ENCODE data around the gene C8A.

Gene C8A

DNA sequence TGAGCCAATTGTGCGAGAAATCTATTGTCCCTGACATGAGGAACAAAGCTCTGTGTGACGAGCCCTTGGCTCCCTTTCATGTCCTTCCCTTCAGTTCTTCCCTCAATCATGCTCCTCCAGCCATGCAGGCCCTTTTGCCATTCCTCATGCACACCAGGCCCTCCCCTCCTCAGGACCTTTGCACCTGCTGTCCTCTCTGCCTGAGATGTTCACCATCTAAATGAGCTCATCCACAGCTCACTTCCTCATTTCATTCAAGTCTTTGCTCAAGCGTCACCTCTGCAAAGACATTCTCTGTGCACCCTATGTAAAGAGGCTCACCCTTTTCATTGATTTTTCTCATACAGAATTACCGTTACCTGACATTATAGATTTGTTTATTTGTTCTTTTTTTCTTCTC lies 67.5 kb downstream of the C8A start:
- no peak for DNase-seq (ENCODE audit: low read depth, low spot score)

DNA sequence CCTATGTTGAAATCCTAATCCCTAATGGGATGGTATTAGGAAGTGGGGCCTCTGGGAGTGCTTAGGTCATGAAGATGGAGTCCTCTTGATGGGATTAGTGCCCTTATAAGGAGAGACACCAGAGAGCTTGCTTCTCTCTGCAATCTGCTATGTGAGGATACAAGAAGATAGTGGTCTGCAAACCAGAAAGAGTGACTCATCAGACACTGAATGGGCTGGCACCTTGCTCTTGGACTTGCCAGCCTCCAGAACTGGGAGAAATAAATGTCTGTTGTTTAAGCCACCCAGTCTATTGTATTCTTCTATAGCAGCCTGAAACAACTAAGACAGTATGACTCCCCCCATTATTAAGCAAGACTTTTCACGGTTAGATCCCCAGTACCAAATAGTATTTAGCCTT lies 67.9 kb downstream of the C8A start:
- no peak overlapping the region for H3K27ac ChIP-seq
- DNase-seq (ENCODE audit: low read depth, low spot score): no peak

More for the DNA sequence above, 67.5 kb downstream of the C8A start:
- no peak overlapping the region for H3K27ac ChIP-seq

DNA sequence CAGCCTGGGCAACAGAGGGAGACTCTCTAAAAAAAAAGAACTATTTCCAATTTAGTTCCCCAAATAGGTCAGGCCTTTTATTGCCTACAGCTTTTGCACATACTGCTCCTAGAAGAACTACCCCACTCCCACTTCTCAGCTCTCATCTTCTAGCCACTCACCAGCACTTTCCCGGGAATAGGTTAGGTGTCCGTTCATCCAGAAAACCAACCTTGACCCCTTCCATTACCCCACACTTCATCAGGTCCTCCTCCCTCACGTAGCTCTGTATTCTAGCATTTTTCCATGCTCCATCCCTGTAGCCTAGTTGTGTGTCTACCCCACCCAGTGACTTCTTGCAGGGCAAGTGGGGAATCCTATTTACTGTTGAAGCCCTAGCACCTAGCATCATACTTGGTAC lies 68.6 kb downstream of the C8A start:
- H3K27ac ChIP-seq: no peak overlapping the region
- no peak for DNase-seq (ENCODE audit: low read depth, low spot score)

DNA sequence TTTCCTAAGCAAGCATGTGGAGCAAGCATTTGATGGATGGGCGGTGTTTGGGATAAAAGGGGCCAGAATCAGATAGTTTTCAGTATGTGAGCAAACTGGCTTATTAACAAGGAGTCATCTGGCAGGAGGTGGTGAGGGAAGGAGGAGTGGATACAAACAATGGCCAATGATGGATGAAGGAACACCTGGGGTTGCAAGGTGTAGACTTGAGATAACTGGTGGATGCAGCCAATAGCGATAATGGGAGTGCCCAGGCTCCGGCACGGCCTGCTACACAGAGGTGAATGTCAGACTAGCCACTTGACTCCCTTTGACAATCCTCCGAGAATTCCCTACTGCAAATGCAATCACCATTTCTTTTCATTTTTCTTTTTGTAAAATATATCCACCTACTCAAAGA lies 69.5 kb downstream of the C8A start:
- no peak for DNase-seq (ENCODE audit: low read depth, low spot score)
- no peak overlapping the region for H3K27ac ChIP-seq

DNA sequence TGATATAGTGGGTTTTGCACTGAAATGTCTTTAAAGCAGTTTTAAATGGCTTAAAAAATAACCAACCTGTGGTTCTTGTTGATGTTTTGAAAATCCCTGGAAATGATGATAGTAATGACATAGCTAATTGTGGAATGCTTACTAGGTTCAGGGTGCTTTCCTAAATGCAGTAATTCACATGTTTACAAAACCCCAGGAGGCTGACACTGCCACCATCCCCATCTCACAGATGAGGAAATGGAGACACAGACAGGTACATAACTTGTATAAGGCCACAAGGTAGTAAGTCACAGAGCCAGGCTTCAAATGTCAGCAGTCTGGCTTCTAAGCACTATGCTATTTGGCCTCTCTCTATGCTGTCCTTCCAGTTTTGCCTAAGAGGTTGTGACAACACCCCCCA lies 70.6 kb downstream of the C8A start:
- no peak for DNase-seq (ENCODE audit: low read depth, low spot score)
- no peak overlapping the region for H3K27ac ChIP-seq

DNA sequence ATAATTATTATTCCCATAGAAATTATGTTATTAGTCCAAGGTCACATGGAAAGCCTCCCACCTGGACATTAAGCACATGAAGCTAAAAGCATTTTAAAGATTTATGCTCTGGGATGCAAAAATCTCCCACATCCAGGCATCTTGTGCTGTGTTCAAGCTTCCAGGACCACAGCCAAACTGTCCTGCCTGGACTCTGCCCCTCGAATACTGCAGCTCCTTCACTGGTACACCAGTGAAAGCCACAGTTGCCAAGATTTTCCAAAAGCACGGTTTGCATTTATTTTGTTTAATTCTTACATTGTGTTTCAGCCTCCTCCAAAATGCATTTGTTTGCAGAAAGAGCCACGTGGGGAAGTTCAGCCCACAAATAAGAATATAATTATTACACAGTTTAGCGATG lies 72.6 kb downstream of the C8A start:
- H3K27ac ChIP-seq: no peak overlapping the region
- DNase-seq (ENCODE audit: low read depth, low spot score): no peak

DNA sequence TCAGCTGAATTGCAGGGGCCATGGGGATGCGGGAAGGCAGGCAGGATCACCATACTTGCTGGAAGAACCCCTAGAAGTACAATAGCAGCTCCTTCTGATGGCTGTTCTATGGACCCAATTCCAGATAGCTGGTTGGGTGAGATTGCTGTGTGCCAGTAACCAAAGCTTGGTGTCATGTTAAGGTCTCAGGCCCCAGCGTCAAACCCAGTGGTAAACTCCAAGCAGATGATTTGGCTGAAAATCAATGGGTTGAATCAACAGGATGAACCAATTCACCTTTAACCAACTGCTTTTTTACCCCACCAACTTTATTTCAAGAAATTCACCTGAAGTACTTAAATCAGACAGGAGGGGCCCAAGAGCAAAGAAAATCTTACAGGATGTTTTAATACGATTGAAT lies 73.4 kb downstream of the C8A start:
- H3K27ac ChIP-seq: no peak overlapping the region
- no peak for DNase-seq (ENCODE audit: low read depth, low spot score)

DNA sequence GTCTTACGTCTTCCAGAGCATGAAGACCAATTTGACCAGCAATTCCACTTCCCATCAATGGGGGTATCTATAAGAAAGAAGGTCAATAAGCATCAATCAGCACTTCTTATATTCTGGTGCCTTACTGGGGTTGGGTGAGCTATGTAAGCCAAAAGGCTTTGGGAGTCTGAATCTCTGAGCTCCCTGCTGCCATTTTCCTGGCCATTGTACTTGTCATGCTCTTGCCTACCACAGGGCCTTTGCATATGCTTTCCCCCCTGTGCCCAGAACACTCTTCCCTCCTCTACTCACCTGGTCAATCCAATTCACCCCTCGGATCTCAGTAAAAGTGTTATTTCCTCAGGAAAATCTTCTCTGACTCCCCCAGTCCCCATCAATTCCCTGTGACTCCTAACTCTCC lies 74.9 kb downstream of the C8A start:
- no peak overlapping the region for H3K27ac ChIP-seq
- DNase-seq (ENCODE audit: low read depth, low spot score): no peak

DNA sequence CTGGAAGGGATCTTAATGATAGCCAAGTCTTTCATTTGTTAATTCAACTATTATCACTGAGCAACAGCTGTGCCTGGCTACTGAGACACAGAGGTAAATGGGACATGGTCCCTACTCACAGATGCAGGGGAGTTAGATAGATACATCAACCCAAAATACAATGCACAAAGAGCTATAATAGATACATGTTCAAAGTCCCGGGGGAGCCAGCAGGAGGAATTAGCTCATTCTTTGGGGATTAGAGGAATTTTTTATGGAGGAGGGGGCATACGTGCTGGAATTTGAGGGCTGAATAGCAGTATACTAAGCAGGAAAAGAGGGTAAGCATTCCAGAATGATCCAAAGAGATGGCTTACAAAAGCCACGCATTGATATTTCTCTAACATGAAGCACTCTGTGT lies 76.6 kb downstream of the C8A start:
- no peak overlapping the region for H3K27ac ChIP-seq
- DNase-seq (ENCODE audit: low read depth, low spot score): no peak

DNA sequence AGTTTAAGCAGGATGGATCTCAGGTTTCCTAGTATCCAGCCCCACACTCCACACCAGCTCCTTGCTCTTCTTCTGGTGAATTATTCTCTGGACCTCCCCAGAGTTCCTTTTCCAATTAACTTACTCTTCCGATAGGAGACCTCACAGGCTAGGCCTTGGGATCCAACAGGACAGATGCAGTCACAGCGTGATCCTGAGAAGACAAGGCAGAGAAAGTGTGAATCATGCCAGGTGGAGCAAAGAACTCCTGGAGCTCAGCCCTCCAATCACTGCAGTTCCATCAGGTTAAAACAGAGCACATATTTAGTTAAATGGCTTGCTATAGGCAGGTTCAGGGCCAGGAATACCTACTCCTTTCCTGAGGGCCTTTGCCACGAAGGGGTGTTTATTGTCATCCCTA lies 77.1 kb downstream of the C8A start:
- no peak overlapping the region for H3K27ac ChIP-seq
- no peak for DNase-seq (ENCODE audit: low read depth, low spot score)

DNA sequence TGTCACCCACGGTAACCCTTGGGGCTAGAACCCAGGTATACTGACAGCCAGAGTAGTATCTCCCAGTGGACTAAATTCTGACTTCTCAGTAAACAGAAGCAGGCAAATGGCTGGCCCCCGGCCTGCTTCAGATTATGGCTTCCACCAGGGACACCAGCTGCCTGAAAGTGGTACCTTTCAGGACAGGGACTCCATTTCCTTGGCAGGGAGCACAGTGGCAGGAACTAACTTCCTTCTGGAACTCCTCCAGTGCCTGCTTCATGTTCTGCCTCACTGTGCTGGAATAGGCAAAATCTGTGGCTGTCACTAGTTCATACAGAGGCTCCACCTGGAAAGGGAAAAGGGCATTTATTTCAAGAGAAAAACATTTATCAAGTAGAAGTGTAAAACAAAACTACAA lies 78.6 kb downstream of the C8A start:
- no peak overlapping the region for H3K27ac ChIP-seq
- no peak for DNase-seq (ENCODE audit: low read depth, low spot score)

DNA sequence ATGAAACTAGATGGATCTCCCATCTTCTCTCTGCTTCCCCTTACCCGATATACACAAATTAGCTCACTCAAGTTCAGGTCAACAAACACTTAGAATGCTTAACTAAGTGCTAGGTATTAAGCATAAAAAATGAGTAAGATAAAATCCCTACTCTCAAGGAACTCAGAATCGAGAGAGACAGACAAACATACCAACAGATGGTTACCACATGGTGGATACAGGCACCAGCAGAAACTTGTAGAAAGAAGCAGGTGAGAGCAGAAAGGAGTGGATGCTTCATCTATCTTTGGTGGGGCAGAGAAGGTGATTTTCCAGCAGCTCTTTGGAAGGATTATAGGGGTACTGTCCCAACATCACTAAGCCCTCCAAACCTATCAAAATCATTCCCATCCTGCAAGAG lies 79.0 kb downstream of the C8A start:
- DNase-seq (ENCODE audit: low read depth, low spot score): no peak
- no peak overlapping the region for H3K27ac ChIP-seq

DNA sequence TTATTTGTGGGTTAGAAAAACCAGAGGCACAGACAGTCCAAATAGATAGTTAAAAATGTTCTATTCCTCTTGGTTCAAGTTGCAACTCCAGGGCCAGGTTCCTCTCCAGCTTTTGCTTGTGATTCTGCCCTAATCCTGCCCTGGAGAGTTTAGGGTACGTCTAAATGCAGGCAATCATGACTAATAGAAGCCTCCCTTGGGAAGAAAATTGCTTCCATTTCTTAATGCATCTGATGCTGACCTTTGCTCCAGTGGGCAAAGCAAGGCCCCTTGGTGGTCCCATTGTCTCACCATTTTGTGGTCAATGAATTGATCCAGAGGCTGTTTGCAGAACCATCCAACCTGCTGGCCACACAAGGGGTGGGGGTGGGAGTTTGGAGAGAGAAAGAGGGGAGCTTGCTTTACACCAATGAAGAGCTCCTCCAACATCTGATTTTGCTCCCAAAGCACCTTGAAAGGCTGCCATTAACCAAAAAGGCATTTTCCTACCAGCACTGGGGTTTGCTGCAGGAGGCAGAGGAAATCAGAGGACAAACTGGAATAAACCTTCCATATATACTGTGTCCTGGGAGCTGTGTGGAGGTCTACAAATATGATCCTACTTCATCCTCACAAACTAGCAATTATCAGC lies 79.9 kb downstream of the C8A start:
- no peak overlapping the region for H3K27ac ChIP-seq
- no peak for DNase-seq (ENCODE audit: low read depth, low spot score)

DNA sequence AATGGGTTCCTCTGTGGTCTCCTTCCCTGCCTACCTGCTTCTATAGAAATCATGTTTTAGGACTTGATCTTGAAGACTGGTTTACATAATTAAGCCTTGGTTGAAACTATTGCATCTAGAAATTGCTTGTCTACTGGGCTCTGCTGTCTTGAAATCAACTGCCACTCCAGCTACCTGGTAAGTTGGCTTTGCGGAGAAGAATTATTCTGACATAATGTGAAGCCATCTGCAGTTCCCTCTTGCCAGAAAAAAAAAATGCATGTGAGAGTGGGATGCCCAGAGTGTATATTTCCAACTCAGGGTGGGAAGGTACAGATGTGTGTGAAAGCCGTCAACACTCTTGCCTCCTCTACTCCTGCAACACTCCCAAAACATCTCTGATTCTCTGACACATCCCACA lies 84.0 kb downstream of the C8A start:
- H3K27ac ChIP-seq: no peak overlapping the region
- DNase-seq (ENCODE audit: low read depth, low spot score): no peak

DNA sequence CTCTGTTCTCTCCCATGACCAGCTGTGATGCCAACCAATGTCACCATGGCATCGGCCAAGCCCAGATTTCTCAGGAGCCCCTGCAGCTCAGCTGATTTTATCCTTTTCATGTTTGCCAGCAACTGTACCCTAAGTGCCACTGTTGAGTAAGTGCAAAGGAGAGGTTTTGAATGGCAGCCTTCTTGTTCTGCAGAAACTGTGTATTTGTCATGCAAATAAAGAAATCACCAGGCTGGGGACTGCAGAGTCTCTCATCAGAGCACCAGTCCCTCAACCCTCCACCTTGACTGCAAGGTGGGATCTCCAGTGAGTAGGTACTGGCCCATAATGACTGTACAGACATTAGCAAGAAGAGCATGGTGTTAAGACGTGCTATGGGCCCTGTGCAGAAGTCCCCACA lies 84.6 kb downstream of the C8A start:
- H3K27ac ChIP-seq: no peak overlapping the region
- no peak for DNase-seq (ENCODE audit: low read depth, low spot score)

DNA sequence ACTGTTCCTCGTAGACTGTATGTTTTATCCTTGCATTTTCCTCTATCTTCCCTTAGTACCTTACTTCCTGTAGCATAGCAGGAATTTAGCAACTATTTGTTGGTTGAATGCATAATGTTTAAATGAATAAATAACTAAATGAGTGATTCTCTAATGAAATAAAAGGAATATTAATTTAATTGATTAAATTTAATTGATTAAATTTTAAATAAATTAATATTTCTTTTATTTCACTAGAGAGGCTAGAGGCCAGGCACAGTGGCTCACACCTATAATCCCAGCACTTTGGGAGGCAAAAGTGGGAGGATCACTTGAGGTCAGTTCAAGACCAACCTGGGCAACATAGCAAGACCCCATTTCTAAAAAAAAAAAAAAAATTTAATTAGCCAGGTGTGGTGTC lies 85.4 kb downstream of the C8A start:
- H3K27ac ChIP-seq: no peak overlapping the region
- DNase-seq (ENCODE audit: low read depth, low spot score): no peak

DNA sequence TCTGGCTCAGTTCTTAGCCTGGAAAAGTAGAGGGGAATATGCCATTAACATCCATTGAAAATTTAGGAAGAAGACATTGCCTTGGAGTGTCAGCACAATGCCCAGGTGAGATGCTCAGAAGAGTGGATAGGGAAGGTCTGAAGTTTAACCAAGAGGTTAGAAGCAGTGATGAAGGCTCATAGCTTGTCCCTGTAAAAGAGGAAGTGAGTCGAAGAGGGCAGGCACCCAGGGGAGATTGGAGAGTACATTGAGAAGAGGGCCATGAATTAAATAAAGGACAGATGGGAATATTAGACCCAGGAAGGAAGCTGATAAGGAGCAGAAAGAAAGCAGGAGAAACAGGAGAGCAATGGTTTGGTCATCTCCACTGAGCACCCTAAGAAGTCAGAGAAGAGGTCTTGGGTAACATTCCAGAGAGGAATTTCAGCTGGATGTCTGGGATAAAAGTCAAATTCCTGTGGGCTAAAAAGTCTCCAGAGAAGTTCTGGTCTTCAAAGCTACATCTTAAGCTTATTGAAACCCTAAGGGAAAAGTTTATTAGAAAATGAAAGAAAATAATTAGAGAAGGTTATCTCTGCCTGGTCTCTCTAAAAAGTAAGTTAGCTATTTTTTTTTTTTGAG lies 93.9 kb downstream of the C8A start:
- no peak for DNase-seq (ENCODE audit: low read depth, low spot score)
- H3K27ac ChIP-seq: no peak overlapping the region

DNA sequence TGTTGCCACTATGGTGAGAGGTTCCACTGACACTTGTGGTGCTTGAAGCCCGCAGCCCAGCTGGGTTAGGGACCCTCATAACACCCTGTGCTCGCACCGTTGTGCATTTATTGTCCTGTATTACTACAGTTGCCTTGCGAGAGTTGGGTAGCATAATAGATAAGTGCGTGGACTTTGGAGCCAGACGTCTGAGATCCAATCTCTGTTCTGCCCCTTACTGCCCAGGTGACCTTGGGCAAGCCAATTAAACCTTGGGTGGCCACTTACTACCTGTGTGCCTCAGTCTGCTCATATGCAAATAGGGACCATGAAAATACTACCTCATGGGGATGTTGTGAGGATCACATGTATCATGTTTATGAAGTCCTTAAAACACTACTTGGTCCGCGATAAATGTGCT lies 97.9 kb downstream of the C8A start:
- H3K27ac ChIP-seq: no peak overlapping the region
- no peak for DNase-seq (ENCODE audit: low read depth, low spot score)

DNA sequence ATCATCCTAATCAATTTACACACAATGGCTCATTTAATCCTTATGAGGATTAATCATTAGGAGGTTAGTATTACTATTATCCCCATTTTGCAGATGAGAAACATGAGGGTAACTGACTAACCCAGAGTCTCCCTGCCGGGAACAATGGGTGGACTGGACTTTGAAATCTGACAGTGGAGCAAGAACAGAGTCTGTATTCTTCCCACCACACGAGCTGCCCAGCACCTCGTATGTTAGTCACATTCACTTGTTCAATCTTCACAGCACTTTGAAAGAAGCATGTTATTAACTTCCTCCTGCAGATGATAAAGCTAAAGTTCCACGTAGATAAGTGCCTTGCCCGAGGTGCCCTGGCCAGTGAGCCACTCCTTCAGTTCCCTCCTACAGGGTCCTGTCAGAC lies 98.8 kb downstream of the C8A start:
- no peak for DNase-seq (ENCODE audit: low read depth, low spot score)
- no peak overlapping the region for H3K27ac ChIP-seq

DNA sequence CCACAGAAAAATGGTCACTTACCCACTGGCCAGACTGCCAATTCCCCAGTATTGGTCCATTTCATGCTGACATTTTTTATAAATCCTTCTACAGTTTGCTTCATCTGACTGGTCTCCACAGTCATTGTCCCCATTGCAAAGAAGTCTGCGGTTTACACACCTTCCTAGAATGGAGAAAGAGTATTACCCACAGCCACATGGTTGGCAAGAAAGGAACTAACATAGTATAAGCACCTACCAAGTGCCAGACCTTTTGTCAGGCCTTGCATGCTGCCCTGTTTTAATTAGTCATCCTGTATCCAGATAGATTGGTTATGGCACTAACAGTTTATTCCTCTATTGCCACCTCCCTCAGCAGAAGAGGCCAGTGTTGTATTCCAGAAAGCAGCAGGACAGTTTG lies 100.1 kb downstream of the C8A start:
- no peak for DNase-seq (ENCODE audit: low read depth, low spot score)
- H3K27ac ChIP-seq: no peak overlapping the region

DNA sequence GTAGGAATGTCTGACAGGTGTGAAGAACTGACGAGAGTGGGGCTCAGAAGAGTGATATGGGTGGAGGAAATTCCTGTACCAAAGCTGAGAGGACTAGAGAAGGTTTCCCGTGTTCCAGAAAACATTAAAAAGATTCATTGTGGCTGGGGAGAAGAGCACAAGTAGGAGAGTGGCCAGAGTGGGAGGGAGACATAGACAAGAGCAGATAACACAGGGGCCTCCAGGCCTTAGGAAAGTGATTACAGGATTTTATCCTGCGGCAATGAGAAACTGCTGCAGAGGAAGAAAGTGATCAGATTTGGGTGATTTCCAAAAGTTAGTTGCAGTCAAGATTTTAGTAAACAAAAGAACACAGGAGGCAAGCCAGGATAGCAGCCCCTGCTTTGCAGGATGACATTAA lies 103.3 kb downstream of the C8A start:
- no peak for DNase-seq (ENCODE audit: low read depth, low spot score)
- no peak overlapping the region for H3K27ac ChIP-seq

DNA sequence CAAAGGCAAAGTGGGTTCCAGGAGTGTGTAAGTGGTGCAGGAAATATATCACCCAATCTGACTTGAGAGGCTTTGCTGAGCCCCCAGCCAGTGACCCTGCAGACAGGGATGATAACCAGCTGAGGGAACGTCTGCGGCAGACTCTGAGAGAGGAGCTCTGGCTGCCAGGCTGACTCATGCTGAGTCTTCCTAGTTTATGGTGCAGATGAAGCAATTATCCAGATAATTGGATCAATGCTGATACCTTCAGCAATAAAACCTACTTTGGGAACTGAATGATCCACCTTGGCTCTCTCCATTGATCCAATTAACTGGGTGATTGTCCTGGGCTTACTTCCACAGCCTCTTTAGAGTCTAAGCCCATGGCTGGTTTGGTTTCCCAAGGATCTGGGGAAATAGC lies 103.9 kb downstream of the C8A start:
- H3K27ac ChIP-seq: no peak overlapping the region
- DNase-seq (ENCODE audit: low read depth, low spot score): no peak

DNA sequence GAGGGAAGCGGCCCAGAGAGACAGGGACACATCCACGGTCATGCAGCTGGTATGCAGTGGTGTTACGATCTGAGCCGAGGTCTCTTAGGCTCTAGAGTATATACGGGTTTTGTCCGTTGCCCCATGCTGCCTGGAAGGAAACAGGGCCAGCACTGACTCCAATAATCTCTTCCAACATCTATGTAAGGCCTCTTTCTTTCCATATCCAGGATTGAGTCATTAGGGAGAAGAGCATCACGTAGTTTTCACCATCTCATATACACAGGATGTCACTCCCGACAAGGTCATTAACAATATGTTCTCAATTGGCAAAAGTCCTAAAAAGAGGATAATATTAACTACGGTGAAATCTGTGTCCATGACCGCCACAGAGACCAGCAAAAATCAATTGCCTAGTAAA lies 106.8 kb downstream of the C8A start:
- H3K27ac ChIP-seq: no peak overlapping the region
- DNase-seq (ENCODE audit: low read depth, low spot score): no peak

All from epithelial cell of prostate (primary cell).